Measurements from ENCODE around the gene CRAMP1. TPM values are rescaled to one million over a fixed set of nuclear protein-coding genes. Genes with fewer than 3 reads are reported as not detected.

CRAMP1 gene
- 5.1 and 14.0 TPM in 2 replicates for total RNA-seq

GRCh38 chr16:1612320-1613111, at the start of gene CRAMP1:
CRAMP1 (plus strand) TSS chr16:1612360; CDS start chr16:1614640, 2,280 bp downstream.

GRCh38 chr16:1677942-1678499, 65.9 kb downstream of the CRAMP1 start, which contains the start of gene JPT2:
JPT2 (plus strand) TSS chr16:1678279; CDS start chr16:1678313, 34 bp downstream.

GRCh38 chr16:1705688-1706385, 93.7 kb downstream of the CRAMP1 start, which contains the start of gene MAPK8IP3:
MAPK8IP3 (plus strand) TSS chr16:1706195; CDS start chr16:1706340, 145 bp downstream.

Other genes starting within 250 kb of the CRAMP1 start
- gene UNKL, start 197.7 kb upstream of the CRAMP1 start, total RNA-seq, result 3.4 and 10.1 TPM in 2 replicates
- 16.6 and 28.0 TPM in 2 replicates for gene UQCC4, start 191.6 kb upstream of the CRAMP1 start, total RNA-seq
- not detected in 2 replicates for gene PERCC1, start 181.3 kb upstream of the CRAMP1 start, total RNA-seq
- under 0.01 and 0.57 TPM in 2 replicates for gene CCDC154, start 167.8 kb upstream of the CRAMP1 start, total RNA-seq
- gene CLCN7, start 137.3 kb upstream of the CRAMP1 start, total RNA-seq, result 61.9 and 142 TPM in 2 replicates
- gene PTX4, start 123.4 kb upstream of the CRAMP1 start, total RNA-seq, result not detected in 2 replicates
- 8.5 and 14.7 TPM in 2 replicates for gene TELO2, start 119.0 kb upstream of the CRAMP1 start, total RNA-seq
- under 0.01 and 0.28 TPM in 2 replicates for gene TMEM204, start 78.7 kb upstream of the CRAMP1 start, total RNA-seq
- 10.6 and 19.1 TPM in 2 replicates for gene IFT140, start 288 bp upstream of the CRAMP1 start, total RNA-seq
- 55.7 and 84.5 TPM in 2 replicates for gene JPT2, start 65.9 kb downstream of the CRAMP1 start, total RNA-seq
- gene MAPK8IP3, start 93.8 kb downstream of the CRAMP1 start, total RNA-seq, result 18.8 and 31.3 TPM in 2 replicates
- 29.6 and 59.5 TPM in 2 replicates for gene NME3, start 159.2 kb downstream of the CRAMP1 start, total RNA-seq
- 8.9 and 14.9 TPM in 2 replicates for gene EME2, start 160.4 kb downstream of the CRAMP1 start, total RNA-seq
- 50.8 and 76.9 TPM in 2 replicates for gene MRPS34, start 160.8 kb downstream of the CRAMP1 start, total RNA-seq
- gene SPSB3, start 170.2 kb downstream of the CRAMP1 start, total RNA-seq, result 35.5 TPM in 2 replicates
- gene NUBP2, start 170.6 kb downstream of the CRAMP1 start, total RNA-seq, result 48.6 and 66.3 TPM in 2 replicates
- under 0.01 TPM in 1 of 2 replicates, not detected in the other for gene IGFALS, start 181.3 kb downstream of the CRAMP1 start, total RNA-seq
- gene HAGH, start 214.5 kb downstream of the CRAMP1 start, total RNA-seq, result 56.7 and 77.9 TPM in 2 replicates
- 83.4 and 95.7 TPM in 2 replicates for gene FAHD1, start 214.8 kb downstream of the CRAMP1 start, total RNA-seq

Measured in nasal cavity respiratory epithelium epithelial cell of viscerocranial mucosa (primary cell).